Activated B cell treated with CpG ODN at 0.5 μM for 24 hours (primary cell): ENCODE measurements around the gene RXRG. TPM values are rescaled to one million over a fixed set of nuclear protein-coding genes. Genes with fewer than 3 reads are reported as not detected.

Experiments used
- ATAC-seq: fragments of 200-7000 bp; cut with Tn5 transposase; one replicate; pipeline ENCODE4 v1.10.0; 2021; ENCODE audit warnings: low read depth, mild to moderate bottlenecking, moderate library complexity
- CTCF ChIA-PET: fragments of 350-600 bp; sonication (Branson Sonifier 250); formaldehyde crosslinking; loops from one replicate; lab custom pipeline; 2021; ENCODE audit warnings: antibody characterized with exemption; lab: Charles Lee
- POLR2A ChIA-PET: fragments of 350-600 bp; sonication (Branson Sonifier 250); formaldehyde crosslinking; loops from one replicate; lab custom pipeline; 2021; ENCODE audit warnings: antibody characterized with exemption; lab: Charles Lee
- DNase-seq: peaks from one replicate; pipeline ENCODE4 v3.0.0; 2022
- H3K27ac Mint-ChIP-seq: one replicate; pipeline ENCODE4 v1.8.0; 2020; ENCODE audit warnings: mixed read lengths
- H3K27me3 Mint-ChIP-seq: one replicate; pipeline ENCODE4 v1.8.0; 2021; ENCODE audit warnings: mixed read lengths
- H3K36me3 Mint-ChIP-seq: one replicate; pipeline ENCODE4 v1.8.0; 2021; ENCODE audit warnings: low read depth, mixed read lengths
- H3K4me1 Mint-ChIP-seq: one replicate; pipeline ENCODE4 v1.8.0; 2021; ENCODE audit warnings: mixed read lengths
- H3K4me3 Mint-ChIP-seq: one replicate; pipeline ENCODE4 v1.8.0; 2020; ENCODE audit warnings: mild to moderate bottlenecking, mixed read lengths
- H3K9me3 Mint-ChIP-seq: one replicate; pipeline ENCODE4 v1.8.0; 2020; ENCODE audit warnings: mixed read lengths
- intact Hi-C: fragments of 100-400 bp; cut with micrococcal nuclease; formaldehyde crosslinking; loops from one replicate; pipeline ENCODE4 v1.15.1; 2024
- total RNA-seq: library from RNA; stranded (reverse); gene quantifications from 2 replicates; pipeline ENCODE4 v1.2.3, GENCODE V29; 2022
- TF ChIP-seq, protein P1 (sequence below): fragments of 200-600 bp; IDR thresholded peaks from one replicate; pipeline ENCODE4 v1.8.0; 2022; ENCODE audit warnings: antibody characterized with exemption, mild to moderate bottlenecking

The RXRG gene
- total RNA-seq, 1 donor from 2014 or later: not detected

DNA sequence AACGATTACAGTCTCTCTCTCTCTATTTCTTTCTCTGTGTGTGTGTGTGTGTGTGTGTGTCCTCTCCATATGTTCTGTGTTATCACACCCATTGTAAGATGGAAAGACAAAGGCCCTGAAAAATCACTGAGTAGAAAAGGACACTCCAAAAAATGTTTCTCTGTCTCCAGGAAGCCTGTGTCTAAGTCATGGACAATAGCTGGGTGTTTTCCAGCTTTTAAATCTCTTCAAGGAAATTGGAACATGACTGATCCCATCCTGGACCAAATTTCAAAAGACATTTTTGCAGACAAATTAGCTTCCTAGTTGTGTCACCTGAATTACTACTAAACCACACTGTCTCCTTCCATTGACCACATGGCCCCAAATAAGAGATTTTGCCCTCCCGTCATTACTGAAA lies 57.4 kb downstream of the RXRG start:
- TF ChIP-seq, protein P1, sequence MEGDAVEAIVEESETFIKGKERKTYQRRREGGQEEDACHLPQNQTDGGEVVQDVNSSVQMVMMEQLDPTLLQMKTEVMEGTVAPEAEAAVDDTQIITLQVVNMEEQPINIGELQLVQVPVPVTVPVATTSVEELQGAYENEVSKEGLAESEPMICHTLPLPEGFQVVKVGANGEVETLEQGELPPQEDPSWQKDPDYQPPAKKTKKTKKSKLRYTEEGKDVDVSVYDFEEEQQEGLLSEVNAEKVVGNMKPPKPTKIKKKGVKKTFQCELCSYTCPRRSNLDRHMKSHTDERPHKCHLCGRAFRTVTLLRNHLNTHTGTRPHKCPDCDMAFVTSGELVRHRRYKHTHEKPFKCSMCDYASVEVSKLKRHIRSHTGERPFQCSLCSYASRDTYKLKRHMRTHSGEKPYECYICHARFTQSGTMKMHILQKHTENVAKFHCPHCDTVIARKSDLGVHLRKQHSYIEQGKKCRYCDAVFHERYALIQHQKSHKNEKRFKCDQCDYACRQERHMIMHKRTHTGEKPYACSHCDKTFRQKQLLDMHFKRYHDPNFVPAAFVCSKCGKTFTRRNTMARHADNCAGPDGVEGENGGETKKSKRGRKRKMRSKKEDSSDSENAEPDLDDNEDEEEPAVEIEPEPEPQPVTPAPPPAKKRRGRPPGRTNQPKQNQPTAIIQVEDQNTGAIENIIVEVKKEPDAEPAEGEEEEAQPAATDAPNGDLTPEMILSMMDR: no peak
- H3K27me3 Mint-ChIP-seq: peaks cover 72% of the 10 kb centered on the region
- H3K9me3 Mint-ChIP-seq: no peaks in the 10 kb centered on the region
- no peak for DNase-seq
- H3K36me3 Mint-ChIP-seq: no peaks in the 10 kb centered on the region
- no peak overlapping the region for H3K27ac Mint-ChIP-seq
- no peak overlapping the region for H3K4me3 Mint-ChIP-seq
- ChIA-PET POLR2A (no interaction called here), CTCF (interaction anchor here (1.3 to 1.7 kb wide), 2 partner anchors 18 to 20 kb away, joined by 5 to 6 read pairs; no protein-coding TSS in a partner anchor)
- no peak for ATAC-seq
- H3K4me1 Mint-ChIP-seq: peaks cover 1% of the 10 kb centered on the region
- intact Hi-C loops: no loop called here

DNA sequence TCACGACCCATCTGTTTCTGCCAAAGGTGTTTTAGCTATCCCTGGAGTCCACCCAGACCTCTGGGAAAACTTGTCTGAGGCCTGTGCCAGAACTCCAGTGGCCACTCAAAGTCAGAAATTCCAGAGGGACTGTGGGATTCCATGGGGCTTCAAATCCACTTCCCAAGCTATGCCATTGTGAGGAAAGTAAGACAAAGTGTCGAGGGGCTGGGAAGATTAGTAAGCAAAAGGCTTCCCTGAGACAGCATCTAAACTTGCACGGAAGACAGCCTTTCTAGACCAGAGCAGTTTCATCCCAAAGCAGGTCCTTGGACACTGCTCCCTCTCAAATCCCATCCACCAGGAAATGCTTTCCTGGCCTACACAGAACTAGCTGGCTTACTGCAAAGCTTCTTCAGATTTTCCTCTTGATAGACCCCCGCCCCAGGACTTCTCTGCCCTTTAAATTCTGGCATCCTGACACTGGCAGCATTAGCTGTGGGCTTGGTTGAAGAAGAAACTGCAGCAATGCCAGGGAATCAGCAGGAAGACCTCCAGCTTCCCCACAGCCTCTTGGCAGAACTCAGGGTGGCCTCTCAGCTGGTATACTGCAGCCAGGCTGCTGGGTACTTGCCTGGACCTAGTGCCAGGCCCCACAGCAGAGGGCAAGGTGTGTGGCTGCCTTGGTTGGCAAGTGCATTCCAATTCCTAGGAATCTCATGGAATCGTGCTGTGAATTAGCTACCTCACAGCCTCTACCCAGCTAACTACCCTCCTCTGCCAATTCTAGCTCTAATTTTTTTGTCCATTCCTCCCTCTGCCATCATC lies 61.1 kb downstream of the RXRG start:
- TF ChIP-seq, protein P1: no peak
- H3K27me3 Mint-ChIP-seq: peaks cover 70% of the 10 kb centered on the region

DNA sequence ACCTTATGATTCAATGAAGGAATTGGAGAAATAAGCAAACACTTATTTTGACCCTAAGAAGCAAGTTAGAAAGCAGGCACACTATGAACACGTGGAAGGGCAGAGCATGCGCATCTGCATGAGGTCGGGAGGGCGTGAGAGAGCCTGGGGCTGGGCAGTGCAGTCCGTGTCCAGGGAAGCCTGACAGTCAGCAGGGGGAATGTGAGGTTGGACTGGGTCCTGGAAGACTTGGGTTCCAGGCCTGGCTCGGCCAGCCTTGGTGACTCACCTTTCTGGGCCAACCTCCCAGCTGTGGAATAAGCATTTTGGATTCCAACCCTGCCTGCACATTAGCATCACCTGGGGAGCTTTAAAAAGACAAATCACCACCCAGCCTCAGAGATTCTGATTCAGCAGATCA lies 61.9 kb downstream of the RXRG start:
- TF ChIP-seq, protein P1: no peak
- no peaks in the 10 kb centered on the region for H3K4me1 Mint-ChIP-seq
- H3K27me3 Mint-ChIP-seq: peaks cover 64% of the 10 kb centered on the region
- CTCF ChIA-PET: interaction anchor here (1.6 kb wide), 1 partner anchor 10 kb away, joined by 6 read pairs; no protein-coding TSS in a partner anchor
- intact Hi-C loops: no loop called here
- H3K9me3 Mint-ChIP-seq: no peaks in the 10 kb centered on the region
- DNase-seq: no peak
- no peak for ATAC-seq
- POLR2A ChIA-PET: no interaction called here
- no peak overlapping the region for H3K27ac Mint-ChIP-seq
- no peak overlapping the region for H3K4me3 Mint-ChIP-seq
- no peaks in the 10 kb centered on the region for H3K36me3 Mint-ChIP-seq

More for the DNA sequence above, 61.1 kb downstream of the RXRG start:
- Mint-ChIP-seq H3K9me3 (no peaks in the 10 kb centered on the region), H3K27ac (no peak overlapping the region), H3K4me3 (no peak overlapping the region), H3K4me1 (no peaks in the 10 kb centered on the region), H3K36me3 (no peaks in the 10 kb centered on the region)
- DNase-seq (no peak), ATAC-seq (no peak)
- intact Hi-C loops: no loop called here
- CTCF ChIA-PET: interaction anchor here (1.6 kb wide), 1 partner anchor 10 kb away, joined by 6 read pairs; no protein-coding TSS in a partner anchor
- POLR2A ChIA-PET: no interaction called here

DNA sequence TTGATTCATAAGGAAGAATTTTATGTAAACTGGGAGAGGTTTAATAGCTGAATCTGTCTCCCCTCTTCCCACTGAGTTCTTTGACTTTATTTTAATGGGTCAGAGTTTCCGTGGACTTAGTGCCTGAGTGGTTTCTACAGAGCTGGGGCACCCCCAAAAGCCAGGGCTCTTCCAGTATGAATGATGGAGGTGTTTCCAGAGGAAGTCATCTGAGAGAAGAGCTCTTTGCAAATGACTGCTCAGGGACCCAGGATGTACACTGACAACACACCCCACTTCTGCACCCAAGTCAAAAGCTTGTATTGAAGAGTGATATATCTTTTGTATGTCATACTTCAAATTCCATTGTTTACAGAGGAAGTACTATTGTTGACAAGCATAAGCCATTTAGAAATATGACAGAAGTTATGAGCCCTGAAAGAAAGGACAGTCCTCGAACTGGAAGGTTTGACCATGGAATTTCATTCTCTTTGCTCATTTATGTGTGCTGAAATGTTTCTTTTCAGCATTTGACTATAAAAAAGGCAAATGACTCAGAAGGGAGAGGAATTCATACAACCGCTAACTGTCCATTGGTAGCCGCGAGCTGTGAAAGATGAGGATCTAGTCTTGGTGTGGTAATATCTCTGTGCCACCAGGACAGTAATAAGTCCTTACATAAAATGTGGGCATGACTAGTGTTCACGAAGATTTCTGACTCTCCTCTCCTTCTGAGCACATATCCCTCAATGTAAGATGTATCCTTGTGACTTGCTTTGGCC lies 63.0 kb downstream of the RXRG start:
- POLR2A ChIA-PET: no interaction called here
- intact Hi-C loops: no loop called here
- H3K27me3 Mint-ChIP-seq: peaks cover 61% of the 10 kb centered on the region
- TF ChIP-seq, protein P1: no peak
- no peaks in the 10 kb centered on the region for H3K36me3 Mint-ChIP-seq
- H3K27ac Mint-ChIP-seq: no peak overlapping the region
- CTCF ChIA-PET: interaction anchor here (2.1 kb wide), 1 partner anchor 15 kb away, joined by 6 read pairs; no protein-coding TSS in a partner anchor
- H3K9me3 Mint-ChIP-seq: no peaks in the 10 kb centered on the region
- no peak for ATAC-seq
- no peak for DNase-seq
- H3K4me3 Mint-ChIP-seq: no peak overlapping the region
- peaks cover 3% of the 10 kb centered on the region for H3K4me1 Mint-ChIP-seq
